ENCODE data around the gene HYPK. TPM values are rescaled to one million over a fixed set of nuclear protein-coding genes. Genes with fewer than 3 reads are reported as not detected.
"Not testable (repeated sequence)": the region's sequence is repeated elsewhere in the genome, so short reads cannot be mapped to it uniquely, and the experiment has no call there.

Gene HYPK
- total RNA-seq, 2 donors from 2014 or later, result 11.3 to 18.5 TPM

- H3K27me3 Mint-ChIP-seq (ENCODE audit: insufficient read depth), result peaks cover 3% of the 10 kb centered on the region
- H3K4me3 Mint-ChIP-seq, result no peak overlapping the region
- H3K4me1 ChIP-seq (ENCODE audit: control insufficient read depth, insufficient read depth, low read length), result no peaks in the 10 kb centered on the region
- 82% methylated on average over 2 of the region's 3 CpGs; no CpG with 5 or more reads in 1 of the 2 experiments for WGBS, 2 experiments (ENCODE audit: insufficient coverage in 1 of 2, insufficient read length in 1 of 2)
- no peak overlapping the region for H3K27ac Mint-ChIP-seq
- no peak for DNase-seq
- H3K36me3 ChIP-seq (ENCODE audit: control insufficient read depth, insufficient read depth, low read length), result peaks cover 41% of the 10 kb centered on the region
- H3K27ac ChIP-seq (ENCODE audit: low read depth, low read length), result no peak overlapping the region
- no peaks in the 10 kb centered on the region for H3K27me3 ChIP-seq (ENCODE audit: control insufficient read depth, insufficient read depth, low read length, poor library complexity, severe bottlenecking)
- peak overlapping the region; percentile 10 for H3K4me3 ChIP-seq (ENCODE audit: low read length)
- TF ChIP-seq, protein P1, sequence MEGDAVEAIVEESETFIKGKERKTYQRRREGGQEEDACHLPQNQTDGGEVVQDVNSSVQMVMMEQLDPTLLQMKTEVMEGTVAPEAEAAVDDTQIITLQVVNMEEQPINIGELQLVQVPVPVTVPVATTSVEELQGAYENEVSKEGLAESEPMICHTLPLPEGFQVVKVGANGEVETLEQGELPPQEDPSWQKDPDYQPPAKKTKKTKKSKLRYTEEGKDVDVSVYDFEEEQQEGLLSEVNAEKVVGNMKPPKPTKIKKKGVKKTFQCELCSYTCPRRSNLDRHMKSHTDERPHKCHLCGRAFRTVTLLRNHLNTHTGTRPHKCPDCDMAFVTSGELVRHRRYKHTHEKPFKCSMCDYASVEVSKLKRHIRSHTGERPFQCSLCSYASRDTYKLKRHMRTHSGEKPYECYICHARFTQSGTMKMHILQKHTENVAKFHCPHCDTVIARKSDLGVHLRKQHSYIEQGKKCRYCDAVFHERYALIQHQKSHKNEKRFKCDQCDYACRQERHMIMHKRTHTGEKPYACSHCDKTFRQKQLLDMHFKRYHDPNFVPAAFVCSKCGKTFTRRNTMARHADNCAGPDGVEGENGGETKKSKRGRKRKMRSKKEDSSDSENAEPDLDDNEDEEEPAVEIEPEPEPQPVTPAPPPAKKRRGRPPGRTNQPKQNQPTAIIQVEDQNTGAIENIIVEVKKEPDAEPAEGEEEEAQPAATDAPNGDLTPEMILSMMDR (conservative IDR thresholded peaks at IDR 0.05), result no peak
- H3K9ac ChIP-seq (ENCODE audit: extremely low read depth, low read length, poor library complexity, severe bottlenecking), result no peak overlapping the region
- peaks cover 7% of the 10 kb centered on the region for H3K9me3 ChIP-seq (ENCODE audit: control insufficient read depth, low read length)
- peaks cover 37% of the 10 kb centered on the region for H3K36me3 Mint-ChIP-seq (ENCODE audit: low read depth)
- no peaks in the 10 kb centered on the region for H3K4me1 Mint-ChIP-seq
- peaks cover 4% of the 10 kb centered on the region for H3K9me3 Mint-ChIP-seq
Measured at GRCh38 chr15:43821505-43821904, 21.1 kb downstream of the HYPK start.

- H3K4me1 ChIP-seq (ENCODE audit: control insufficient read depth, insufficient read depth, low read length), result no peaks in the 10 kb centered on the region
- Mint-ChIP-seq H3K27me3 (ENCODE audit: insufficient read depth) (peaks cover 3% of the 10 kb centered on the region), H3K9me3 (peaks cover 4% of the 10 kb centered on the region), H3K27ac (peak within 1 kb of the TSS; percentile 100), H3K4me1 (no peaks in the 10 kb centered on the region), H3K36me3 (ENCODE audit: low read depth) (peaks cover 25% of the 10 kb centered on the region), H3K4me3 (peak within 1 kb of the TSS; percentile 98)
- no peaks in the 10 kb centered on the region for H3K27me3 ChIP-seq (ENCODE audit: control insufficient read depth, insufficient read depth, low read length, poor library complexity, severe bottlenecking)
- peaks cover 22% of the 10 kb centered on the region for H3K36me3 ChIP-seq (ENCODE audit: control insufficient read depth, insufficient read depth, low read length)
- TF ChIP-seq, protein P1 (conservative IDR thresholded peaks at IDR 0.05), result no peak
- WGBS, 2 experiments (ENCODE audit: insufficient coverage in 1 of 2, insufficient read length in 1 of 2), result 10 to 11% methylated on average over 23 to 45 of the region's 46 CpGs
- peaks cover 7% of the 10 kb centered on the region for H3K9me3 ChIP-seq (ENCODE audit: control insufficient read depth, low read length)
- peak; percentile 94 for DNase-seq
- peak within 1 kb of the TSS; percentile 70 for H3K9ac ChIP-seq (ENCODE audit: extremely low read depth, low read length, poor library complexity, severe bottlenecking)
- H3K27ac ChIP-seq (ENCODE audit: low read depth, low read length), result no peak within 1 kb of the TSS
- peak within 1 kb of the TSS; percentile 87 for H3K4me3 ChIP-seq (ENCODE audit: low read length)
Measured at GRCh38 chr15:43824302-43825246, 24.2 kb downstream of the HYPK start, which contains the start of gene MFAP1. Gene MFAP1 (minus strand): TSS chr15:43824690. CDS start chr15:43824569, 121 bp downstream.

GRCh38 chr15:43825305-43825704 is 24.9 kb downstream of the HYPK start:
- H3K4me3 ChIP-seq (ENCODE audit: low read length), result not testable (repeated sequence)

More at GRCh38 chr15:43825305-43825704, 24.9 kb downstream of the HYPK start:
- H3K27ac ChIP-seq (ENCODE audit: low read depth, low read length); H3K27me3 ChIP-seq (ENCODE audit: control insufficient read depth, insufficient read depth, low read length, poor library complexity, severe bottlenecking); H3K4me3 Mint-ChIP-seq; H3K4me1 Mint-ChIP-seq; H3K9me3 Mint-ChIP-seq; H3K4me1 ChIP-seq (ENCODE audit: control insufficient read depth, insufficient read depth, low read length); H3K27ac Mint-ChIP-seq; H3K27me3 Mint-ChIP-seq (ENCODE audit: insufficient read depth); DNase-seq; H3K9me3 ChIP-seq (ENCODE audit: control insufficient read depth, low read length); H3K9ac ChIP-seq (ENCODE audit: extremely low read depth, low read length, poor library complexity, severe bottlenecking): not testable (repeated sequence)
- WGBS, 2 experiments (ENCODE audit: insufficient coverage in 1 of 2, insufficient read length in 1 of 2), result 79 to 93% methylated on average over 6 to 11 of the region's 11 CpGs
- peaks cover 21% of the 10 kb centered on the region for H3K36me3 Mint-ChIP-seq (ENCODE audit: low read depth)
- peaks cover 19% of the 10 kb centered on the region for H3K36me3 ChIP-seq (ENCODE audit: control insufficient read depth, insufficient read depth, low read length)
